Activated CD4-positive, alpha-beta T cell treated with anti-CD3 and anti-CD28 coated beads, Interleukin-2, amount 10 ng/mL, durations not matched to agents 7 days and 5 days (primary cell): Measurements from ENCODE around the gene RSRC1. TPM values are rescaled to one million over a fixed set of nuclear protein-coding genes. Genes with fewer than 3 reads are reported as not detected.

Experiments used
- CTCF ChIA-PET: fragments of 350-600 bp; sonication (Branson Sonifier 250); formaldehyde crosslinking; loops from one replicate; lab custom pipeline; 2021; ENCODE audit warnings: antibody characterized with exemption; lab: Charles Lee
- POLR2A ChIA-PET: fragments of 350-600 bp; sonication (Branson Sonifier 250); formaldehyde crosslinking; loops from one replicate; lab custom pipeline; 2021; ENCODE audit warnings: antibody characterized with exemption; lab: Charles Lee
- DNase-seq: peaks from one replicate; pipeline ENCODE4 v3.0.0-alpha.2; 2020
- H3K27ac Mint-ChIP-seq: one replicate; pipeline ENCODE4 v1.8.0; 2021; ENCODE audit warnings: mild to moderate bottlenecking, moderate library complexity, mixed read lengths
- H3K27me3 Mint-ChIP-seq: one replicate; pipeline ENCODE4 v1.8.0; 2021; ENCODE audit warnings: mixed read lengths
- H3K36me3 Mint-ChIP-seq: one replicate; pipeline ENCODE4 v1.8.0; 2021; ENCODE audit warnings: low read depth, mixed read lengths
- H3K4me1 Mint-ChIP-seq: one replicate; pipeline ENCODE4 v1.8.0; 2021; ENCODE audit warnings: mixed read lengths
- H3K4me3 Mint-ChIP-seq: one replicate; pipeline ENCODE4 v1.8.0; 2021; ENCODE audit warnings: mild to moderate bottlenecking, moderate library complexity, mixed read lengths
- H3K9me3 Mint-ChIP-seq: one replicate; pipeline ENCODE4 v1.8.0; 2021; ENCODE audit warnings: mixed read lengths
- total RNA-seq, 2 experiments: library from RNA; stranded (reverse); gene quantifications; one replicate each; pipeline ENCODE4 v1.2.3, GENCODE V29; 2021

RSRC1 gene
- total RNA-seq, 2 experiments from 2014 or later: 41.3 to 46.1 TPM

GRCh38 chr3:158094235-158095110, 15.4 kb upstream of the RSRC1 start:
- peaks cover 12% of the 10 kb centered on the region for H3K4me1 Mint-ChIP-seq
- DNase-seq: no peak

GRCh38 chr3:158095111-158095813, 14.6 kb upstream of the RSRC1 start:
- peaks cover 2% of the 10 kb centered on the region for H3K9me3 Mint-ChIP-seq
- peaks cover 12% of the 10 kb centered on the region for H3K4me1 Mint-ChIP-seq
- POLR2A ChIA-PET: no interaction called here
- peaks cover 2% of the 10 kb centered on the region for H3K36me3 Mint-ChIP-seq
- peaks cover 89% of the 10 kb centered on the region for H3K27me3 Mint-ChIP-seq
- peak overlapping the region; percentile 26 for H3K4me3 Mint-ChIP-seq
- DNase-seq: no peak
- CTCF ChIA-PET: no interaction called here
- H3K27ac Mint-ChIP-seq: no peak overlapping the region

More at GRCh38 chr3:158094235-158095110, 15.4 kb upstream of the RSRC1 start:
- POLR2A ChIA-PET: no interaction called here
- Mint-ChIP-seq H3K9me3 (peaks cover 2% of the 10 kb centered on the region), H3K36me3 (peaks cover 2% of the 10 kb centered on the region), H3K27ac (no peak overlapping the region), H3K27me3 (peaks cover 89% of the 10 kb centered on the region), H3K4me3 (no peak overlapping the region)
- CTCF ChIA-PET: no interaction called here

- peak overlapping the region; percentile 26 for H3K4me3 Mint-ChIP-seq
- peaks cover 12% of the 10 kb centered on the region for H3K4me1 Mint-ChIP-seq
- peaks cover 2% of the 10 kb centered on the region for H3K9me3 Mint-ChIP-seq
- ChIA-PET POLR2A (interaction anchor here (0.6 kb wide), 1 partner anchor 14 kb away, joined by 3 read pairs; the partner anchor contains the start of gene RSRC1), CTCF (interaction anchor here (0.7 to 1.1 kb wide), 3 partner anchors 9 to 14 kb away, joined by 3 read pairs; partner anchors contain the start of gene RSRC1)
- no peak for DNase-seq
- H3K27me3 Mint-ChIP-seq: peaks cover 91% of the 10 kb centered on the region
- peak overlapping the region; percentile 25 for H3K27ac Mint-ChIP-seq
- H3K36me3 Mint-ChIP-seq: peaks cover 4% of the 10 kb centered on the region
These were observed 13.8 kb upstream of the RSRC1 start for GRCh38 chr3:158095814-158096704.

- Mint-ChIP-seq H3K4me1 (peaks cover 12% of the 10 kb centered on the region), H3K36me3 (peaks cover 4% of the 10 kb centered on the region), H3K9me3 (peaks cover 2% of the 10 kb centered on the region), H3K27me3 (peaks cover 92% of the 10 kb centered on the region), H3K27ac (no peak overlapping the region), H3K4me3 (peak overlapping the region; percentile 83)
- ChIA-PET POLR2A (no interaction called here), CTCF (interaction anchor here (1.1 to 1.2 kb wide), 2 partner anchors 10 to 13 kb away, joined by 3 read pairs; partner anchors contain the start of gene RSRC1)
- no peak for DNase-seq
These were observed 12.8 kb upstream of the RSRC1 start for GRCh38 chr3:158097081-158097592.

GRCh38 chr3:158097593-158098308, 12.1 kb upstream of the RSRC1 start:
- peaks cover 6% of the 10 kb centered on the region for H3K9me3 Mint-ChIP-seq
- peak; percentile 67 for DNase-seq
- ChIA-PET CTCF (interaction anchor here (1.2 kb wide), 1 partner anchor 13 kb away, joined by 3 read pairs; the partner anchor contains the start of gene RSRC1), POLR2A (no interaction called here)
- H3K4me1 Mint-ChIP-seq: peaks cover 15% of the 10 kb centered on the region
- H3K36me3 Mint-ChIP-seq: peaks cover 4% of the 10 kb centered on the region
- H3K27me3 Mint-ChIP-seq: peaks cover 92% of the 10 kb centered on the region
- H3K27ac Mint-ChIP-seq: peak overlapping the region; percentile 15
- H3K4me3 Mint-ChIP-seq: peak overlapping the region; percentile 83

GRCh38 chr3:158098309-158098639, 11.6 kb upstream of the RSRC1 start:
- H3K36me3 Mint-ChIP-seq: peaks cover 4% of the 10 kb centered on the region
- peaks cover 6% of the 10 kb centered on the region for H3K9me3 Mint-ChIP-seq
- H3K27me3 Mint-ChIP-seq: peaks cover 94% of the 10 kb centered on the region
- POLR2A ChIA-PET: no interaction called here
- DNase-seq: no peak
- no peak overlapping the region for H3K27ac Mint-ChIP-seq
- H3K4me3 Mint-ChIP-seq: peak overlapping the region; percentile 83
- CTCF ChIA-PET: interaction anchor here (0.6 to 1.2 kb wide), 2 partner anchors 12 to 313 kb away, joined by 3 read pairs; partner anchors contain the start of gene RSRC1
- H3K4me1 Mint-ChIP-seq: peaks cover 18% of the 10 kb centered on the region

- CTCF ChIA-PET: interaction anchor here (0.6 kb wide), 1 partner anchor 312 kb away, joined by 3 read pairs; no protein-coding TSS in a partner anchor
- POLR2A ChIA-PET: no interaction called here
- peaks cover 4% of the 10 kb centered on the region for H3K9me3 Mint-ChIP-seq
- peak overlapping the region; percentile 3 for H3K4me3 Mint-ChIP-seq
- no peak overlapping the region for H3K27ac Mint-ChIP-seq
- DNase-seq: no peak
- peaks cover 22% of the 10 kb centered on the region for H3K4me1 Mint-ChIP-seq
- H3K27me3 Mint-ChIP-seq: peaks cover 94% of the 10 kb centered on the region
- peaks cover 4% of the 10 kb centered on the region for H3K36me3 Mint-ChIP-seq
These were observed 11.0 kb upstream of the RSRC1 start for GRCh38 chr3:158098834-158099424.

- peaks cover 93% of the 10 kb centered on the region for H3K27me3 Mint-ChIP-seq
- ChIA-PET CTCF (no interaction called here), POLR2A (no interaction called here)
- no peak overlapping the region for H3K27ac Mint-ChIP-seq
- no peak for DNase-seq
- peaks cover 3% of the 10 kb centered on the region for H3K36me3 Mint-ChIP-seq
- peaks cover 35% of the 10 kb centered on the region for H3K4me1 Mint-ChIP-seq
- peaks cover 4% of the 10 kb centered on the region for H3K9me3 Mint-ChIP-seq
- H3K4me3 Mint-ChIP-seq: no peak overlapping the region
These were observed 9.2 kb upstream of the RSRC1 start for GRCh38 chr3:158100681-158101080.

- ChIA-PET POLR2A (no interaction called here), CTCF (interaction anchor here (0.6 kb wide), 1 partner anchor 955 kb away, joined by 3 read pairs; no protein-coding TSS in a partner anchor)
- Mint-ChIP-seq H3K27me3 (peaks cover 92% of the 10 kb centered on the region), H3K9me3 (peaks cover 4% of the 10 kb centered on the region), H3K27ac (no peak overlapping the region), H3K4me3 (peak overlapping the region; percentile 3), H3K4me1 (peaks cover 40% of the 10 kb centered on the region), H3K36me3 (peaks cover 3% of the 10 kb centered on the region)
- DNase-seq: no peak
These were observed 8.3 kb upstream of the RSRC1 start for GRCh38 chr3:158101335-158102241.

- POLR2A ChIA-PET: no interaction called here
- Mint-ChIP-seq H3K27ac (no peak overlapping the region), H3K4me3 (peak overlapping the region; percentile 23), H3K4me1 (peaks cover 46% of the 10 kb centered on the region), H3K9me3 (peaks cover 4% of the 10 kb centered on the region), H3K36me3 (peaks cover 3% of the 10 kb centered on the region), H3K27me3 (peaks cover 93% of the 10 kb centered on the region)
- CTCF ChIA-PET: interaction anchor here (0.6 kb wide), 1 partner anchor 956 kb away, joined by 3 read pairs; no protein-coding TSS in a partner anchor
- no peak for DNase-seq
These were observed 7.4 kb upstream of the RSRC1 start for GRCh38 chr3:158102242-158103080.
